Measurements from ENCODE around the gene GPANK1. TPM values are rescaled to one million over a fixed set of nuclear protein-coding genes. Genes with fewer than 3 reads are reported as not detected.

GPANK1 gene
- total and polyA plus RNA-seq, 9 of the 15 experiments (the other 6 are each of a cell fraction or from before 2014, with no cell fraction given) = 32.2 to 111 (median 46.3) TPM

DNA sequence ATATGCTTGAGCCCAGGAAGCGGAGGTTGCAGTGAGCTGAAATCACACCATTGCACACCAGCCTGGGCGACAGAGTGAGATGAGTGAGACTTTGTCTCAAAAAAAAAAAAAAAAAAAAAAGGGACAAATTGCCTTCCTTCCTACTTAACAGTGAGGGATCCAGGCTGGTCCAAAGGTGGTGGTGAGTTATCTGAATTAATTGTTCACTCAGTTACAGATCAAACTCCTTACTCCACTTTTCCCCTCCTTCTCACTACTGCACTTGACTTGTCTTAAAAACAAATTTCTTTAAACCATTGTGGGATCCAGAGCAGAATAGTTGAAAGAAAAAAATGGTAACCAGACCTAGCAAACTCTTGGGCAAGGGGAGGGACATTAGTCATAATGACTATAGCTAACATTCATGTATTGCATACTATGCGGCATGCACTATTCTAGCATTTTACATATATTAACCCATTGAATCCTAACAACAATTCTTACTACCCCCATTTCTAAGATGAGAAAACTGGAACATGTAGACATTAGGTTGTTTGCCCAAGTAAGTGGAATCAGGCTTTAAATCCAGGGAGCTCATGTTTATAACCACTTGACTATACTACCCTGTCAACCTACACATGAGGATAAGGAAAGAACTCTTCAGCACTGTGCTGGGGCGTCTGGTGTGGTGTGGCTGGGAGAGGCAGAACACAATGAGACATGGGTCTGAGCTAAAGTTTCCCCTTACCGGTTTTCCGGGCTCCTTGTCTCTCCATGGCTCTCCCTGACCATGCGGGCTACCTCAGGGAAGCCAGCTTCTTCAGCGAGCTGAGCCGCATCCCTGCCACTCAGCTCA, 1.5 kb downstream of the GPANK1 start (continued):
- TF ChIP-seq FOS (IDR thresholded peaks at IDR 0.05; ENCODE audit: extremely low read depth, insufficient read length) (no peak), POLR2H (tag; IDR thresholded peaks at IDR 0.05; ENCODE audit: low read depth) (no peak), HDAC6 (IDR thresholded peaks at IDR 0.05; ENCODE audit: low read depth, low read length) (no peak), GTF2F1 (IDR thresholded peaks at IDR 0.05; ENCODE audit: low read depth, low read length) (no peak), FOXJ3 (CRISPR knock-in tag; IDR thresholded peaks at IDR 0.05) (no peak), TGIF2 (CRISPR knock-in tag; IDR thresholded peaks at IDR 0.05) (no peak), SIRT6 (IDR thresholded peaks at IDR 0.05; ENCODE audit: low read depth, low read length) (no peak), TCFL5 (CRISPR knock-in tag; conservative IDR thresholded peaks at IDR 0.05) (no peak), CAMTA2 (CRISPR knock-in tag; conservative IDR thresholded peaks at IDR 0.05) (no peak), MED1 (CRISPR knock-in tag; IDR thresholded peaks at IDR 0.05; ENCODE audit: borderline replicate concordance) (no peak), CC2D1A (IDR thresholded peaks at IDR 0.05) (no peak), ZNF584 (CRISPR knock-in tag; IDR thresholded peaks at IDR 0.05; ENCODE audit: low read depth) (no peak), CHD2 (IDR thresholded peaks at IDR 0.05; ENCODE audit: low read depth, low read length) (no peak; the same call in 1 of the 2 replicates), RHOXF2B (CRISPR knock-in tag; conservative IDR thresholded peaks at IDR 0.05) (no peak), ATF1 (CRISPR knock-in tag; IDR thresholded peaks at IDR 0.05) (no peak), ATF1 (tag; IDR thresholded peaks at IDR 0.05) (peak; percentile 18; the same call in 1 of the 2 replicates), PHF20 (IDR thresholded peaks at IDR 0.05; ENCODE audit: partially characterized antibody) (no peak), KDM1A (IDR thresholded peaks at IDR 0.05) (no peak), HDAC3 (IDR thresholded peaks at IDR 0.05; ENCODE audit: borderline replicate concordance, partially characterized antibody) (no peak)
- TF ChIP-seq, protein P1, sequence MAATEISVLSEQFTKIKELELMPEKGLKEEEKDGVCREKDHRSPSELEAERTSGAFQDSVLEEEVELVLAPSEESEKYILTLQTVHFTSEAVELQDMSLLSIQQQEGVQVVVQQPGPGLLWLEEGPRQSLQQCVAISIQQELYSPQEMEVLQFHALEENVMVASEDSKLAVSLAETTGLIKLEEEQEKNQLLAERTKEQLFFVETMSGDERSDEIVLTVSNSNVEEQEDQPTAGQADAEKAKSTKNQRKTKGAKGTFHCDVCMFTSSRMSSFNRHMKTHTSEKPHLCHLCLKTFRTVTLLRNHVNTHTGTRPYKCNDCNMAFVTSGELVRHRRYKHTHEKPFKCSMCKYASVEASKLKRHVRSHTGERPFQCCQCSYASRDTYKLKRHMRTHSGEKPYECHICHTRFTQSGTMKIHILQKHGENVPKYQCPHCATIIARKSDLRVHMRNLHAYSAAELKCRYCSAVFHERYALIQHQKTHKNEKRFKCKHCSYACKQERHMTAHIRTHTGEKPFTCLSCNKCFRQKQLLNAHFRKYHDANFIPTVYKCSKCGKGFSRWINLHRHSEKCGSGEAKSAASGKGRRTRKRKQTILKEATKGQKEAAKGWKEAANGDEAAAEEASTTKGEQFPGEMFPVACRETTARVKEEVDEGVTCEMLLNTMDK (IDR thresholded peaks at IDR 0.05; ENCODE audit: borderline replicate concordance, insufficient read depth, low read depth, low read length, poor library complexity, severe bottlenecking) = no peak
- TF ChIP-seq, protein P2, sequence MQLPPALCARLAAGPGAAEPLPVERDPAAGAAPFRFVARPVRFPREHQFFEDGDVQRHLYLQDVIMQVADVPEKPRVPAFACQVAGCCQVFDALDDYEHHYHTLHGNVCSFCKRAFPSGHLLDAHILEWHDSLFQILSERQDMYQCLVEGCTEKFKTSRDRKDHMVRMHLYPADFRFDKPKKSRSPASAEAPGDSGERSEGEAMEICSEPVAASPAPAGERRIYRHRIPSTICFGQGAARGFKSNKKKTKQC (CRISPR knock-in tag; IDR thresholded peaks at IDR 0.05) = no peak
- TF ChIP-seq, protein P3, sequence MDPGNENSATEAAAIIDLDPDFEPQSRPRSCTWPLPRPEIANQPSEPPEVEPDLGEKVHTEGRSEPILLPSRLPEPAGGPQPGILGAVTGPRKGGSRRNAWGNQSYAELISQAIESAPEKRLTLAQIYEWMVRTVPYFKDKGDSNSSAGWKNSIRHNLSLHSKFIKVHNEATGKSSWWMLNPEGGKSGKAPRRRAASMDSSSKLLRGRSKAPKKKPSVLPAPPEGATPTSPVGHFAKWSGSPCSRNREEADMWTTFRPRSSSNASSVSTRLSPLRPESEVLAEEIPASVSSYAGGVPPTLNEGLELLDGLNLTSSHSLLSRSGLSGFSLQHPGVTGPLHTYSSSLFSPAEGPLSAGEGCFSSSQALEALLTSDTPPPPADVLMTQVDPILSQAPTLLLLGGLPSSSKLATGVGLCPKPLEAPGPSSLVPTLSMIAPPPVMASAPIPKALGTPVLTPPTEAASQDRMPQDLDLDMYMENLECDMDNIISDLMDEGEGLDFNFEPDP (CRISPR knock-in tag; IDR thresholded peaks at IDR 0.05) = no peak
- TF ChIP-seq, protein P4, sequence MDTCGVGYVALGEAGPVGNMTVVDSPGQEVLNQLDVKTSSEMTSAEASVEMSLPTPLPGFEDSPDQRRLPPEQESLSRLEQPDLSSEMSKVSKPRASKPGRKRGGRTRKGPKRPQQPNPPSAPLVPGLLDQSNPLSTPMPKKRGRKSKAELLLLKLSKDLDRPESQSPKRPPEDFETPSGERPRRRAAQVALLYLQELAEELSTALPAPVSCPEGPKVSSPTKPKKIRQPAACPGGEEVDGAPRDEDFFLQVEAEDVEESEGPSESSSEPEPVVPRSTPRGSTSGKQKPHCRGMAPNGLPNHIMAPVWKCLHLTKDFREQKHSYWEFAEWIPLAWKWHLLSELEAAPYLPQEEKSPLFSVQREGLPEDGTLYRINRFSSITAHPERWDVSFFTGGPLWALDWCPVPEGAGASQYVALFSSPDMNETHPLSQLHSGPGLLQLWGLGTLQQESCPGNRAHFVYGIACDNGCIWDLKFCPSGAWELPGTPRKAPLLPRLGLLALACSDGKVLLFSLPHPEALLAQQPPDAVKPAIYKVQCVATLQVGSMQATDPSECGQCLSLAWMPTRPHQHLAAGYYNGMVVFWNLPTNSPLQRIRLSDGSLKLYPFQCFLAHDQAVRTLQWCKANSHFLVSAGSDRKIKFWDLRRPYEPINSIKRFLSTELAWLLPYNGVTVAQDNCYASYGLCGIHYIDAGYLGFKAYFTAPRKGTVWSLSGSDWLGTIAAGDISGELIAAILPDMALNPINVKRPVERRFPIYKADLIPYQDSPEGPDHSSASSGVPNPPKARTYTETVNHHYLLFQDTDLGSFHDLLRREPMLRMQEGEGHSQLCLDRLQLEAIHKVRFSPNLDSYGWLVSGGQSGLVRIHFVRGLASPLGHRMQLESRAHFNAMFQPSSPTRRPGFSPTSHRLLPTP (IDR thresholded peaks at IDR 0.05; ENCODE audit: borderline replicate concordance, extremely low read depth, insufficient read length) = no peak
